Subcutaneous abdominal adipose tissue (tissue), 5 donors: ENCODE measurements around the gene OTUD7B.

ENCODE experiments used
- H3K27ac ChIP-seq: one replicate; pipeline ENCODE4 v1.7.0; 2013; ENCODE audit warnings: low read depth, mild to moderate bottlenecking, inconsistent platforms, low read length, moderate library complexity
- H3K27me3 ChIP-seq, 5 donors: one replicate each; pipeline ENCODE4 v1.7.0; 2013; ENCODE audit warnings: low read length in 5 of 5, inconsistent platforms in 1 of 5; ENCODE audit not compliant: control insufficient read depth in 5 of 5, insufficient read depth in 4 of 5
- H3K36me3 ChIP-seq, 5 donors: one replicate each; pipeline ENCODE4 v1.7.0; 2013; ENCODE audit warnings: low read length in 5 of 5; ENCODE audit not compliant: control insufficient read depth in 5 of 5, insufficient read depth in 5 of 5
- H3K4me1 ChIP-seq, 5 donors: one replicate each; pipeline ENCODE4 v1.7.0; 2013; ENCODE audit warnings: low read length in 5 of 5, mild to moderate bottlenecking in 3 of 5, moderate library complexity in 1 of 5; ENCODE audit not compliant: control insufficient read depth in 5 of 5, insufficient read depth in 5 of 5
- H3K4me3 ChIP-seq, 5 donors: one replicate each; pipeline ENCODE4 v1.7.0; 2013; ENCODE audit warnings: low read length in 5 of 5, low read depth in 1 of 5
- H3K9ac ChIP-seq, 5 donors: one replicate each; pipeline ENCODE4 v1.7.0; 2013; ENCODE audit warnings: low read length in 5 of 5, mild to moderate bottlenecking in 4 of 5, moderate library complexity in 3 of 5
- H3K9me3 ChIP-seq, 5 donors: one replicate each; pipeline ENCODE4 v1.7.0; 2013; ENCODE audit warnings: low read length in 5 of 5; ENCODE audit not compliant: control insufficient read depth in 5 of 5
- donor health status: healthy.
- donor health status: healthy.
- donor health status: healthy.
- donor health status: healthy.
- donor health status: healthy.

OTUD7B gene

GRCh38 chr1:150024156-150024555, 13.6 kb upstream of the OTUD7B start:
- H3K9me3 ChIP-seq: no peaks in the 10 kb centered on the region
- no peaks in the 10 kb centered on the region for H3K36me3 ChIP-seq
- H3K4me1 ChIP-seq: peaks cover 0 to 14% (median 7%) of the 10 kb centered on the region in 5 donors
- no peak overlapping the region for H3K27ac ChIP-seq
- no peaks in the 10 kb centered on the region for H3K27me3 ChIP-seq
- H3K9ac ChIP-seq: no peak overlapping the region
- H3K4me3 ChIP-seq: no peak overlapping the region

GRCh38 chr1:150022357-150022756, 11.8 kb upstream of the OTUD7B start:
- Histone ChIP-seq H3K9ac (no peak overlapping the region), H3K27me3 (no peaks in the 10 kb centered on the region), H3K27ac (no peak overlapping the region), H3K9me3 (no peaks in the 10 kb centered on the region), H3K4me1 (peaks cover 0 to 14% (median 7%) of the 10 kb centered on the region in 5 donors), H3K36me3 (no peaks in the 10 kb centered on the region), H3K4me3 (no peak overlapping the region)

GRCh38 chr1:150021191-150021694, 10.7 kb upstream of the OTUD7B start:
- H3K27me3 ChIP-seq: no peaks in the 10 kb centered on the region
- H3K9me3 ChIP-seq: no peaks in the 10 kb centered on the region
- H3K27ac ChIP-seq: no peak overlapping the region
- no peak overlapping the region for H3K9ac ChIP-seq
- H3K4me3 ChIP-seq: no peak overlapping the region
- peaks cover 0 to 17% (median 8%) of the 10 kb centered on the region in 5 donors for H3K4me1 ChIP-seq
- no peaks in the 10 kb centered on the region for H3K36me3 ChIP-seq

GRCh38 chr1:150020711-150021110, 10.2 kb upstream of the OTUD7B start:
- Histone ChIP-seq H3K4me3 (no peak overlapping the region), H3K9ac (no peak overlapping the region), H3K27ac (no peak overlapping the region), H3K27me3 (no peaks in the 10 kb centered on the region), H3K4me1 (peaks cover 0 to 19% (median 8%) of the 10 kb centered on the region in 5 donors), H3K36me3 (no peaks in the 10 kb centered on the region), H3K9me3 (no peaks in the 10 kb centered on the region)

- Histone ChIP-seq H3K27ac (no peak overlapping the region), H3K36me3 (no peaks in the 10 kb centered on the region), H3K27me3 (no peaks in the 10 kb centered on the region), H3K9ac (no peak overlapping the region), H3K9me3 (no peaks in the 10 kb centered on the region), H3K4me1 (peaks cover 0 to 26% (median 13%) of the 10 kb centered on the region in 5 donors), H3K4me3 (no peak overlapping the region)
These were observed 7.6 kb upstream of the OTUD7B start for GRCh38 chr1:150018165-150018564.

- H3K27ac ChIP-seq: no peak overlapping the region
- H3K36me3 ChIP-seq: no peaks in the 10 kb centered on the region
- no peak overlapping the region for H3K4me3 ChIP-seq
- H3K4me1 ChIP-seq: peaks cover 0 to 26% (median 13%) of the 10 kb centered on the region in 5 donors
- no peaks in the 10 kb centered on the region for H3K9me3 ChIP-seq
- no peak overlapping the region for H3K9ac ChIP-seq
- no peaks in the 10 kb centered on the region for H3K27me3 ChIP-seq
These were observed 6.8 kb upstream of the OTUD7B start for GRCh38 chr1:150017206-150017750.

GRCh38 chr1:150015651-150016131, 5.2 kb upstream of the OTUD7B start:
- Histone ChIP-seq H3K4me1 (peaks cover 0 to 22% (median 13%) of the 10 kb centered on the region in 5 donors), H3K9me3 (no peaks in the 10 kb centered on the region), H3K27ac (peak overlapping the region; percentile 62), H3K9ac (no peak overlapping the region), H3K4me3 (no peak overlapping the region), H3K36me3 (no peaks in the 10 kb centered on the region), H3K27me3 (no peaks in the 10 kb centered on the region)

GRCh38 chr1:150012611-150013010, 2.1 kb upstream of the OTUD7B start:
- Histone ChIP-seq H3K9me3 (no peaks in the 10 kb centered on the region), H3K27ac (peak overlapping the region; percentile 38), H3K36me3 (no peaks in the 10 kb centered on the region), H3K27me3 (no peaks in the 10 kb centered on the region), H3K4me3 (no peak overlapping the region), H3K9ac (no peak overlapping the region), H3K4me1 (peaks cover 0 to 40% (median 31%) of the 10 kb centered on the region in 5 donors)

- H3K36me3 ChIP-seq: peaks cover 0 to 9% (median 2%) of the 10 kb centered on the region in 5 donors
- no peaks in the 10 kb centered on the region for H3K9me3 ChIP-seq
- H3K4me1 ChIP-seq: peaks cover 0 to 46% (median 35%) of the 10 kb centered on the region in 5 donors
These were observed 728 bp downstream of the OTUD7B start for GRCh38 chr1:150009604-150010392.

GRCh38 chr1:150008699-150009098, 1.8 kb downstream of the OTUD7B start:
- peak overlapping the region; percentile 78 to 99 (median 93) for H3K4me3 ChIP-seq
- H3K4me1 ChIP-seq: peaks cover 0 to 50% (median 35%) of the 10 kb centered on the region in 5 donors
- H3K27ac ChIP-seq: peak overlapping the region; percentile 100
- no peaks in the 10 kb centered on the region for H3K27me3 ChIP-seq
- peak overlapping the region; percentile 89 to 100 (median 100) for H3K9ac ChIP-seq
- no peaks in the 10 kb centered on the region for H3K9me3 ChIP-seq
- H3K36me3 ChIP-seq: peaks cover 0 to 9% (median 2%) of the 10 kb centered on the region in 5 donors

More at GRCh38 chr1:150009604-150010392, 728 bp downstream of the OTUD7B start:
- Histone ChIP-seq H3K9ac (peak overlapping the region; percentile 89 to 100 (median 100)), H3K27me3 (no peaks in the 10 kb centered on the region), H3K4me3 (peak overlapping the region; percentile 78 to 99 (median 93)), H3K27ac (peak overlapping the region; percentile 100)
